ENCODE data around the gene IRGC. TPM values are rescaled to one million over a fixed set of nuclear protein-coding genes. Genes with fewer than 3 reads are reported as not detected.
"Not testable (repeated sequence)": the region's sequence is repeated elsewhere in the genome, so short reads cannot be mapped to it uniquely, and the experiment has no call there.

IRGC gene
- total and polyA plus RNA-seq, 11 donors = not detected

GRCh38 chr19:43760941-43761340 is 45.1 kb downstream of the IRGC start:
- intact Hi-C loops (cut with DNase I) = no loop called here
- TF ChIP-seq POLR2A (IDR thresholded peaks at IDR 0.05) = no peak
- TF ChIP-seq, protein P1, sequence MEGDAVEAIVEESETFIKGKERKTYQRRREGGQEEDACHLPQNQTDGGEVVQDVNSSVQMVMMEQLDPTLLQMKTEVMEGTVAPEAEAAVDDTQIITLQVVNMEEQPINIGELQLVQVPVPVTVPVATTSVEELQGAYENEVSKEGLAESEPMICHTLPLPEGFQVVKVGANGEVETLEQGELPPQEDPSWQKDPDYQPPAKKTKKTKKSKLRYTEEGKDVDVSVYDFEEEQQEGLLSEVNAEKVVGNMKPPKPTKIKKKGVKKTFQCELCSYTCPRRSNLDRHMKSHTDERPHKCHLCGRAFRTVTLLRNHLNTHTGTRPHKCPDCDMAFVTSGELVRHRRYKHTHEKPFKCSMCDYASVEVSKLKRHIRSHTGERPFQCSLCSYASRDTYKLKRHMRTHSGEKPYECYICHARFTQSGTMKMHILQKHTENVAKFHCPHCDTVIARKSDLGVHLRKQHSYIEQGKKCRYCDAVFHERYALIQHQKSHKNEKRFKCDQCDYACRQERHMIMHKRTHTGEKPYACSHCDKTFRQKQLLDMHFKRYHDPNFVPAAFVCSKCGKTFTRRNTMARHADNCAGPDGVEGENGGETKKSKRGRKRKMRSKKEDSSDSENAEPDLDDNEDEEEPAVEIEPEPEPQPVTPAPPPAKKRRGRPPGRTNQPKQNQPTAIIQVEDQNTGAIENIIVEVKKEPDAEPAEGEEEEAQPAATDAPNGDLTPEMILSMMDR (IDR thresholded peaks at IDR 0.05) = no peak
- Histone ChIP-seq H3K27me3 (no peaks in the 10 kb centered on the region), H3K36me3 (no peaks in the 10 kb centered on the region), H3K4me3 (no peak overlapping the region), H3K9me3 (no peaks in the 10 kb centered on the region), H3K4me1 (peaks cover 0 to 61% (median 0%) of the 10 kb centered on the region in 12 donors), H3K27ac (no peak overlapping the region)
- ATAC-seq = no peak
- DNase-seq = no peak
- WGBS, 4 donors = 87 to 93% (median 90%) methylated on average over 4 of the region's 4 CpGs

DNA sequence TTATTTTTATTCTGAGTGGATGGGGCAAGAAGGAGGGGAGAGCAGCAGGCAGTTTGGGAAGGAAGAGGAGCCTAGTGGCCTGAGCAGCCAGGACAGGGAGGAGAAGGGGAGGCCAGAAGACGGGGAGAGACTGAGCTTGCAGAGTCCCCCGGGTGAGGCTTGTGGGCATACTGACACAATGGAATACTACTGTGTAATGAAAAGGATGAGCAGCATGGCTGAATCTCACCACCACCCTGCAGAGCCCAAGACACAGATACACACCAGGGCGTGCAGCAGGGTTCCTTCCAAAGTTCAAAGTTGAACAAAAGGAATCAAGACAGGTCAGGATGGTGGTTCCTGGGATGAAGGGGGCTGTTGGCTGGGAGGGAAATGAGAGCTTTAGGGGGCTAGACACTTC is 46.9 kb downstream of the IRGC start:
- Histone ChIP-seq H3K27me3 (no peaks in the 10 kb centered on the region), H3K9me3 (no peaks in the 10 kb centered on the region), H3K27ac (peak overlapping the region in 1 of 12 donors; percentile 88), H3K36me3 (no peaks in the 10 kb centered on the region), H3K4me1 (peaks cover 0 to 61% (median 0%) of the 10 kb centered on the region in 12 donors), H3K4me3 (no peak overlapping the region)
- intact Hi-C loops (cut with DNase I) = no loop called here
- DNase-seq (peak in 1 of 5 donors; percentile 4), ATAC-seq (no peak)
- 81 to 88% (median 85%) methylated on average over 3 of the region's 3 CpGs for WGBS, 4 donors
- TF ChIP-seq, protein P1 (IDR thresholded peaks at IDR 0.05) = no peak
- no peak for TF ChIP-seq POLR2A (IDR thresholded peaks at IDR 0.05)

- TF ChIP-seq, protein P1 (IDR thresholded peaks at IDR 0.05) = no peak
- DNase-seq = peak in 2 of 5 donors; percentile 28 to 53
- H3K27ac ChIP-seq = peak overlapping the region in 1 of 12 donors; percentile 88
- intact Hi-C loops (cut with DNase I) = no loop called here
- no peaks in the 10 kb centered on the region for H3K36me3 ChIP-seq
- peaks cover 0 to 65% (median 0%) of the 10 kb centered on the region in 12 donors for H3K4me1 ChIP-seq
- H3K27me3 ChIP-seq = no peaks in the 10 kb centered on the region
- no peak overlapping the region for H3K4me3 ChIP-seq
- 47 to 63% (median 55%) methylated on average over 3 of the region's 3 CpGs for WGBS, 4 donors
- H3K9me3 ChIP-seq = no peaks in the 10 kb centered on the region
- ATAC-seq = peak in 2 of 4 donors; percentile 44 to 46
Observed at GRCh38 chr19:43763473-43763939, 47.6 kb downstream of the IRGC start.

GRCh38 chr19:43764684-43765083 is 48.8 kb downstream of the IRGC start:
- H3K4me3 ChIP-seq; intact Hi-C loops (cut with DNase I); DNase-seq; H3K9me3 ChIP-seq; H3K27me3 ChIP-seq; H3K36me3 ChIP-seq: not testable (repeated sequence)
- Histone ChIP-seq H3K27ac (peak overlapping the region in 7 of 12 donors; percentile 51 to 88 (median 58)), H3K4me1 (peaks cover 0 to 65% (median 0%) of the 10 kb centered on the region in 12 donors)
- peak in 2 of 4 donors; percentile 14 to 27 for ATAC-seq
- 80 to 83% (median 82%) methylated on average over 8 of the region's 8 CpGs for WGBS, 4 donors

All from heart left ventricle (tissue), 16 donors.